ENCODE data around the gene RMI2.

Gene RMI2

DNA sequence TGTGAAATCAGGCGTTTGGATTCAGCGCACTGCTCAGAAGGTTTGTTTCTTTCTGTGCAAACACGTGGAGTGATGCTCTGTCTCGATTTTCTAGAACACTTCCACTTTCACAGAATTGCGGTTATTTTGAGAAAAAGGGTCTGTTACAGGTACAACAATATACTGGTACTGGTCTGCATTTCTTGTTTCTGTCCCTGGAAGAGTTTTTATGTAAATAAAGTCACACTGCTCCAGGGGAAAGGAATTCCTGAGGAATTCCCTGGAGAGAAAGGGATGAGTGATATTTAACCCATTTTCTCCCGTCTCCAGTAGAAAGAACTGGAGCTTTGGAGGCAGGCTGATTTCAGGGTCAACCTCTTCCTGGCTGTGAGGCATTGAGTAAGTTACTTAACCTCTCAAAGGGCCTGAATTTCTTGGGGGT lies 16.2 kb upstream of the RMI2 start:
- no peak for DNase-seq

DNA sequence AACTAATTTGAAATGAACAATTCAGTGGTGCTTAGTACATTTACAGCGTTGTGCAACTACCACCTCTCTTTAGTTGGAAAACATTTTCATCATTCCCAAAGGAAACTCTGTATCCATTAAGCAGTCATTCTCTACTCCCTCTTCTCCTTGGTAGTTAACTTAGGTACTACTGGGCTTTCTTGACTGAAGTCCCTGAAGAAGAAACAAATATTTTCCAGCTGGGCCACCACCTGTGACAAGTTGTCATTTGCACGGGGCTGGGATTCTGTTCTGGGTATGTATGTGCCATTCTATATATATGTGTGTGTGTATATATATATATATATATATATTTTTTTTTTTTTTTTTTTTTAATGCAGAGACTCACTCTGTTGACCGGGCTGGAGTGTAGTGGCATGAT lies 15.4 kb upstream of the RMI2 start:
- no peak for DNase-seq

DNA sequence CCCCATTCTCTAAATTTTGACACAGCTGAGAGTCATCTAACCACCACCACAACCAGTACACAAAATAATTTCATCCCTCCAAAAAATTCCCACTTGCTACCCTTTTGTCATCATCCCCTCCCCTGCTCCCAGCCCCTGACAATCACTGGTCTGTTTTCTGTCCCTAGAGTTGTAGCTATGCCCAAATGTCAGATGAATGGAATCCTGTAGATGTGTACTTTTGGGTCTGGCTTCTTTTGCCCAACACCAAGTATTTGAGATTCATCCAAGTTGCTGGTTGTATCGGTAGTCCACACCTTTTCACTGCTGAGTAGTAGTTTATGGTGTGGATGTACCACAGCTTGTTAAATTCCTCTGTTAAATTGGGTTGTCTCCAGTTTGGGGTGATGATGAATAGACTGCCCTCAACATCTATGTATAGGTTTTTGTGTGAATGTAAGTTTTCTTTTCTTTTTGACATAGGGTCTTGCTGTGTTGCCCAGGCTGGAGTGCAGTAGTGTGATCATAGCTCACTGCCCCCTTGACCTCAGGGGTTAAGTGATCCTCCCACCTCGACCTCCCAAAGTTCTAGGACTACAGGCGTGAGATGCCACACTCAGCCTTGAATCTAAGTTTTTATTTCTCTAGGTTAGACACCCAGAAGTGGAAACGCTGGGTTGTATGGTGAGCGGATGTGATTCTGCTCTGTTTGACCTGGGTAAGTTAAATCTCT lies 14.6 kb upstream of the RMI2 start:
- DNase-seq = no peak

DNA sequence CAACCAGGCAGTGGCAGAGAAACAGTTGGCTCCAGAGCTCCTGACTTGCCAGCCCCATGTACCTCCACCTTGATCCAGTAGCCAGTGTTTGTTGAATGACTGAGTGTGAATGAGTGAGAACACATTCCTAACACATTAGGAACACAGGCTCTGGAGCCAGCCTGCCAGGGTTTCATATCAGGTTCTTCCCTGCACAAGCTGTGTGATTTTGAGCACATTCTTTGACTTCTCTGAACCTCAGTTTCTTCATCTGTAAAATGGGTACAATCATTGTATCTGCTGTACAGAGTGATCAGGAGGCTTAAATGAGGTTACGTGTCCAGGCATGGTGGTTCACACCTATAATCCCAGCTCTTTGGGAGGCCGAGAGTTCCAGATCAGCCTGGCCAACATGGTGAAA lies 13.3 kb upstream of the RMI2 start:
- no peak for DNase-seq

GRCh38 chr16:11333010-11333409 lies 12.2 kb upstream of the RMI2 start:
- no peak for DNase-seq

GRCh38 chr16:11333702-11334101 lies 11.6 kb upstream of the RMI2 start:
- no peak for DNase-seq

DNA sequence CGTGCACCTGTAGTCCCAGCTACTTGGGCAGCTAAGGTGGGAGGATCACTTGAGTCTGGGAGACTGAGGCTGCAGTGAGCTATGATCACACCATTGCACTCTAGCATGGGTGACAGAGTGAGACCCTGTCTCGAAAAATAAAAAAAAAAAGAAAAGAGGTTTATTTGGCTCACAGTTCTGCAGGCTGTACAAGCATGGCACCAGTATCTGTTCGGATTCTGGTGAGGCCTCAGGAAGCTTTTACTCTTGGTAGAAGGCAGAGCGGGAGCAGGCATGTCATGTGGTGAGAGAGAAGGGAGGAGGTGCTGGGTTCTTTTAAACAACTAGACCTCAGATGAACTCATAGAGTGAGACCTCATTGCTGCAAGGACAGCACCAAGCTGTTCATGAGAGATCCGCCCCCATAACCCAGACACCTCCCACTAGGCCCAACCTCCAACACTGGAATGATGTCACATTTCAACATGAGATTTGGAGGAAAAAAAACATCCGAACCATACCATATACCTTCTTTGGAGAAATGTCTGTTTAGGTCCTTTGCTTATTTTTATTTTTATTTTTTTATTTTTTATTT lies 10.3 kb upstream of the RMI2 start:
- DNase-seq = no peak

DNA sequence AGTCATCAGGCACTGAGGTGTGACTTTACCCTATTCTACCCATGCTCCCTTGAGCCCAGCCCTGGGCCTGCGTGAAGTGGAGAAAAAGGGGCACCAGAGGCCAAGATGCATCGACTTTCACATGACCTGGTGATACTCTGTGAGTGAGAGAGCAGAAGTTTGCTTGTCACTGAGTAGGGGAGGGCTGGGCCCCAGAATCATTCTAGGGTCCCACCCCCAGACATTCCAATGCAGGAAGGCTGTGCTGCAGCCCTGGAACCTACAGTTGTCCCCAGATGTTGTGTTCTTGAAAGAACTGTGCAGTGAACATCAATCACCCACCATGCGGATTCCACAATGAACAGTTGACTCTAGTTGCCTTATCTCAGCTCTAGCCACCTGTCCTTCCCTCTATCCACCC lies 6.2 kb upstream of the RMI2 start:
- DNase-seq = no peak

DNA sequence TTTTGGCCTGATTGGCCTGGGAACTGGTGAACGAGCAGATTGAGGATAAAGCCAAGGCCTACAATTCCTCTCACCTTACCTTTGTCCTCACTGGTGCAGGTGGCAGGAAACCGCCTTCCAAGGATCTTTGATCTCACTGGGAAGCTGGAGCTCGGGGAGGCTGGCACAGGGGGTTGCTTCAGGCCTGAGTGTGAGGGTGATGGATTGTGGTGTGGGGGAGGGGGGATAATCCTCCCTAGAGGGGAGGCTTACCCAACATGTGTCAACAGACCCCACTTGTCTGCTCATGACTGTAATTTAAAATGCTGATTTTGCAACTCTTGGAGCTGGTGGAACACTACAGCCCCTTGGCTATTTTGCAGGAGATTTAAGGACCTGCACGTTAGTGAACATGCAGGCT lies 4.5 kb upstream of the RMI2 start:
- no peak for DNase-seq

DNA sequence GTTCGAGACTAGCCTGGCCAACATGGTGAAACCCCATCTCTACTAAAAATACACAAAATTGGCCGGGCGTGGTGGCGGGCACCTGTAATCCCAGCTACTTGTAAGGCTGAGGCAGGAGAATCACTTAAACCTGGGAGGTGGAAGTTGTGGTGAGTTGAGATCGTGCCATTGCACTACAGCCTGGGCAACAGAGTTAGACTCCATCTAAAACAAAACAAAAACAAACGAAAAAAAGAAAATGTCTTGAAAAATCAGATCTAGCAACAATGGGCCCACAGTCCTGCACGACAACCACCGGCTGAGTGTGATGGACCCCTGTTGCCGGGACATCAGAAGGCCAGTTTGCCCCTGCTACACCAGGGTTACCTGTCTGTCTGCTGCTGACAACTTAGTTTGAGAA lies 3.9 kb upstream of the RMI2 start:
- DNase-seq = no peak

DNA sequence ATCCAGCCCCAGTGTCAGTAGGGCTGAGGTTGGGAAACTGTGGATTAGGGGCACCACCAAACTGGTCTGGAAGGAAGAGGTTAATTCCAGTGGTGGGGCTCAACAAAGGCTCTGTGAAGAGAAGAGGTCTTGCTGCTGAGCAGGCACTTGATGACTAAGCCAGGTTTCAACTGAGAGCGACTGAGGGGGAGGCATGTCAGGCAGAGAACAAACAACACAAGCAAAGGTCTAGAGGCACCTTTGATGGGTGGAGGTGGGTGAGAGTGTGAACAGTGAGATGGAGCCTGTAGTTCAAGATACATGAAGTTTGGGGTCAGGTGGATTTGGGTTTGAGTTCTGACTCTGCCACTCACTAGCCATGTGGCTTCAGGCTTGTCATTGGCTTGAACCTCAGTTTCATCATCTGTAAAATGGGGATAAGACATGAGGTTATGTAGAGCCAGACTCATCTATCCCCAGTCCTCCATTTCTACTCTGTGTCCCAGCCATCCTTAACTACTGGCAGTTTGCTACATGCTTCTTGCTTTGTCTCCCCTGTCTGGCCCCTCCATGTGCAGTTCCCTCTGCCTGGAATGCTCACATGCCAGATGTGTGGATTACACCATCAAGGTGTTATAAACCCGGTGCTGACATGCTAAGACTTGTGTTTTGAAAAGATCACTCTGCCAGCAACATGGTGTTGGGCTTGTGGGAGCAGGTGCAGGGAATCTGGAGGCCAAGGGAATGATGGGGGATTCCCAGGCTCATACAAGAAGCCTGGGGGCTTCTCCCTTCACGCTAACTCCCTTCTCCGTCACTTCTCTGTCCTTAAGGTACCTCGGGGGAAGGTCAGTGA lies 3.0 kb upstream of the RMI2 start:
- no peak for DNase-seq

DNA sequence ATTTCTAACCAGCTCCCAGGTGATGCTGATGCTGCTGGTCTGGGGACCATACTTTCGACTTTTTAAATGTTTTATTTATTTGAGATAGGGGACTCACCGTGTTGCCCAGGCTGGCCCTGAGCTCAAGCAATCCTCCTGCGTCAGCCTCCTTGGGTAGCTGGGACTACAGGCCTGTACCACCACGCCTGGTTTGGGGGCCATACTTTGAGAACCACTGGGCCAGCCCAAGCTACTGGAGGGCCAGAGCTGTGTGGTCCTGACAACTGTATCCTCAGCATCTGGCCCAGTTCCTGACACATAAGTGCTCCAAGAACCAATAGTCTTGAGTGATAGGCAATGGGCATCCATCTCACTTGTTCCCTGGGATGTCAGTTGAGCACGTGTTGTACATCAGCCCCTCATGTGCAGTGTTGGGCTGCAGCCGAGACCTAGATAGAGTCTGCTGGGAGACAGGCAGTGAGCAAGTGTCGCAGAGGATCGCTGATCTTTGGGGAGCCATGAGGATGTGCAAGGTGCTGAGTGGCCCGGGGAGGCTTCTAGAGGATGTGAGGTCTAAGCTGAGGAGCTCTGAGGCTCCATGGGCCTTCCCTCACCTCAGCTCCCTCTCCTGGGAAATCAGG lies 1.6 kb downstream of the RMI2 start:
- no peak for DNase-seq

GRCh38 chr16:11347831-11348230 lies 2.6 kb downstream of the RMI2 start:
- DNase-seq = no peak

DNA sequence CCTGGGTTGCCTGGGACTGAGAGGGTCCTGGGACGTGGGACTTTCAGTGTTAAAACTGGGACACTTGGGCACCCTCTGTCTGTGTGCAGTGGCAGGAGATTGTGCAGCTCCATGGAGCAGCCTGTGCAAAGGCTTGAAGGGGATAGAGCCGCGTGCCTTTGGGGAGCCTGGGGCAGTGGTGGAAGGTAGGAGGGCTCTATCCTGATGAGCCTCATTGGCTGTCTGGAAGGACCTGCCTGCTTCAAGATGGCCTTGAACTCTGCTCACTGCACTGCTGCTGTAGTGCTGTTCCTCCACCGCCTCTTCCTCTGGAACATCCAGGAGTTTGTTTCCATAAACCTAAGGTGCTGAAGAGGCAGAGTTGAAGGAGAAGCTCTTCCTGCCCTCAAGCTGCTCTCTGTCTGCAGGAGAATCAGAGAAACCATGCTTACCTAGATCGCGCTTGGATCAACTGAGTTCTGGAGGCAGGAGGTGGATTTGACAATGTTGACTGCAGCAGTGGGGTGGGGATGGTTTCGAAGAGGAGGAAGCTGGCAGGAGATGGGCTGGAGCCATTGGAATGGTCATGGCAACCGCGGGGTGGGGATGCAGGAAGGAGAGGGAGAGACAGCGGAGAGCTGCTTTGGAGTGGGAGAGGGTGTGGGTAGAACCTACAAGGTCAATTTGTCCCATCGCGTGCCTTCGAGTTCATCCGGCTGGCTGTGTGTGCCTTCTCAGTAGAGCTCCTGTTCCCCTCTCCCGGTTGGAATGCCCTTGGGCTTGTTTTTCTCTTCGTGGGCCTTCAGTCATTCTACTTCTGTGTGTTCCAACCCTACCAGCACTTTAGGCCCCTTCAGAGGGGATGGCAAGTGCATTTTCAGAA lies 3.7 kb downstream of the RMI2 start:
- no peak for DNase-seq

DNA sequence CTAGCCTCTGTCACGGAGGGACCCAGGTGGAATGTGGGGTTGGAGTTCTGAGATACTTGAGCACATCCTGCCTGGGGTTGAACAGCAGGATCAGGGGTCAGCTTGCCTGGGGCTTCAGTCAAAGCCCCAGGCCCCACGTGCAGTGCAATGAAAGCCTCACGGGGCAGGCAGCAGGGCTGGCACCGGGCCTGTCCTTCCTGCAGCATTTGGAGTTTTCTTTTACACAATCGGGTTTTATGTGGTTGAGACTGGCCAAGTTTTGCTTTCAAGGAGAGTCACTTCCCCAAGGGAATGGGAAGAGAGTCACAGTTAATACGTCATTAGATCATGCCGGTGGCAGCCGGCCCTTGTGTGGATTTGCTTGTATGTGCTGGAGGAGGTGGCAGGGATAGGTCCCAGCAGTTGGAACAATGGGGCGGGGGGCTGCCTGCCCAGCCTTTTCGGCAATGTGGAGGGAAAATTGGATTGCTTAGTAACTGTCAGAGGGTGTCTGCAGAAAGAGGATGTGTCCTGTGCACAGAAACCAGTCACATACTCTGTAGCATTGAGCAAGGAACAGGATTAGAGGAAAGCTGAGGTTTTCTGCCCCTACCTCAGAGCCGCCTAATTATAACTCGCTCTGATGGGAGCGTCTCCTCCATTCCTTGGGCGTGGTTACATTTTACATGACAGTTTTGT lies 4.5 kb downstream of the RMI2 start:
- no peak for DNase-seq

DNA sequence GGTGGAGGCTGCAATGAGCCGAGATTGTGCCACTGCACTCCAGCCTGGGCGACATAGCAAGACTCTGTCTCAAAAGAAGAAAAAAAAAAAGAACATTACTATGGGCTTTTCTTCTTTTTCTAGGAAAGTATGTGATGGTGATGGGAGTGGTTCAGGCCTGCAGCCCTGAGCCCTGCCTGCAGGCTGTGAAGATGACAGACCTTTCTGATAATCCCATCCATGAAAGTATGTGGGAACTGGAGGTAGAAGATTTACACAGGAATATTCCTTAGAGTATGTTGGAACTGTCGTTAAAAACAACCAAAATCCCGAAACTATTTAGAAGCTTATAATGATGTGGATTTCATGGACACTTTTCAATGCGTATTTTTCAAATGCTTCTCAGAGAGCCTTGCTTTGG lies 5.3 kb downstream of the RMI2 start:
- no peak for DNase-seq

DNA sequence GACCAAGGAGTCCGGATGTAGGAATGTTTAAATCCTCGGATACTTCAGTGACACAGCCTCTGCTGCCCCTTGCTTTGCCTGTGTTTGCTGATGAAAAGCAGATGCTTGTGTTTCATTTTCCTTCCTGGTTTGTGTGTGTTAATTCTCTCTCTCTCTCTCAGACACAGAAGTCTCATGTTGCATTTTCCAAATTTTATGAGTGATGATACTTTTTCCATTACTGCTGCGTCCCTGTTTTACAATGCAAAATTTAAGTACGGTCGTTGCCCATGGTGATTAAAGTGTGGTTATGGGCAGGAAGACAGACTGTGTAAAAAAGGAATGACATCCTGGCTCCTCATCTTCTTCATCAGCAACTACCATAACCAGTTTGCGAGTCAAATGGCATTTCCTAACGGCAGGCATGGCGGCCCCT lies 5.7 kb downstream of the RMI2 start:
- no peak for DNase-seq

DNA sequence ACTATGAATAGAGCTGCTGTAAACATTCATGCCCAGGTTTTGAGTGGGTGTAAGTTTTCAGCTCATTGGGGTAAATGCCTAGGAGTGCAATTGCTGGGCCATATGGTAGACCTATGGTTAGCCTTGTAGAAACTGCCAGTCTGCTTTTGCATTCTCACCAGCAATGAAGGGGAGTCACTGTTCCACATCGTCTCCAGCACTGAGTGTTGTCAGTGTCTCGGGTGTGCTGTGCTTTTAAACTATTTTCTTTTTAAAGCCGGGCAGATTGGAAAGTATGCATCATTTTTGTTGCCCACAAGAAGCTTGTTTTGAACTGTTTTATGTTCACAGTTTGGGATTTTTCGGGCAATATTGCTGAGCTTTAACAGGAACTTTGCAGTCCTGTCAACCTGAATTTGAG lies 7.9 kb downstream of the RMI2 start:
- no peak for DNase-seq

DNA sequence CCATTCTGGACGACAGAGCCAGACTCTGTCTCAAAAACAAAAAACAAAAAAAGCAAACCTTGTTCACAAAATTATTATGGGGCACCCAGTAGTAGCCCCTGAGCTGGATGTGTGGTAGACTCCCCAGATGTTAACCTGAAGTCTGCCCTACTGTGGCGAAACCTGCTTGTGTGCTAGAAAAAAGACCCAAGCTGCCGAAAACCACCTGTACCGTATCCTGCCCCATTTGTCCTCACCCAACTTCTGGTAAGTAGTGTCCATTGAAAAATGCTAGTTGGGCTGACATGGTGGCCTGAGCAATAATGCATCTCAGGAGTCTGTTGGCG lies 9.1 kb downstream of the RMI2 start:
- DNase-seq = no peak

DNA sequence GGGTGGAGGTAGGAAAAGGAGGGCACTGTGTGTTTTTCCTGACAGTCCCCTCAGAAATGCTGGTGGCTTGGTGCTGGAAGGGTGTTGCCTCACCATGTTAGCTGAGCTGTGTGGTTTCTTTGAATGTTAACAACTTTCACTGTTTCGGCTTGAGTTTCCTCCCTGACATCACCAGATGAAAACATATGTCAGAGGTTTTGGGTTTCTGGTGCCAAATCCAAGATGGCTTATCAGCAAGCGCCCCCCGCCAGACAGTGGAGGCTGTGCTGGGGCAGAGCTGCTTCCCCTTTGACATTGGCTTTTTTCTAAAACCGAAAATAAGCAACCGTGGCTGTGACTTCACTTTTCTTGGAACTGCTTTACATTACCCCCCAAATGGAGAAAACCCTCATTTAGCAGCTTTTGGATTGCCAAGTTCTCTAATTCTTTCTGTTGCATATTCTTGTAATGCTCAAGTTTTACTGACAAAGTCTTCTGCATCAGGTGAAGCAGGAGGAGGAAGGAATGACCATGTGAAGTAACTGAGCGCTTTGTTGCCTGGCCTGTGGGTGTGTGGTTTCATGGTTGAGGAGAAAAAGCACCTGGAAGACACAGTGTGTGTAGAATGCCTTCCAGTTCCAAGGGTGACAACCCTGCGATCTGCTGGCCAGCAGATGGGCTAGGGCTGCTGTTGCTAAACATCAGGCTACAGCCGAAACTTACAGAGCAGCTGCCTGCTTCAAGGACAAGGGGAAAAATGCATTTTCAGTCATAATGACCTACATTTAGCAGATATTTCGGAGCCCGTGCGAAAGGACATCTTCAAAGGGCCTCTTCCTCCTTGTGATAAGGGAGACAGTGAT lies 9.7 kb downstream of the RMI2 start:
- DNase-seq = peak; percentile 70

- DNase-seq = no peak
Observed at GRCh38 chr16:11355862-11356261, 10.6 kb downstream of the RMI2 start.
